ENCODE measurements around the gene BLNK.

DNA sequence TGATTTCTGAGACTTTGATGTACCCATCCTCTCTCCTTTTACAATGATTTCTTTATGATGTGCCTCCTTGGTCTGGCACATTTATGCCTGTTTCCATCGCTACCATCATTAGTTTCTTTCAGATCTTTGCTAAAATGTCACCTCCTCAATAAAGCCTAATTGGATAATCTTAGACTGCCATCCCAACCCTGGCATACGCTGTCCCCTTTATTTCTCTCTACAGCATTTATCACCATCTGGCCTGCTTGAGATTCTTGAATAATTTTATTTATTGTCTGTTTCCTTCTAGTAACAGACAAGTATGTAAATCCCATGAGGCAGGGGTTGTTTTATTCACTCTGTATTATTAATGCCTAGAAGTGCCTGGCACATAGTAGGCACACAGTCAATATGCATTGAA lies 26.1 kb upstream of the BLNK start:
- TF ChIP-seq, protein P1, sequence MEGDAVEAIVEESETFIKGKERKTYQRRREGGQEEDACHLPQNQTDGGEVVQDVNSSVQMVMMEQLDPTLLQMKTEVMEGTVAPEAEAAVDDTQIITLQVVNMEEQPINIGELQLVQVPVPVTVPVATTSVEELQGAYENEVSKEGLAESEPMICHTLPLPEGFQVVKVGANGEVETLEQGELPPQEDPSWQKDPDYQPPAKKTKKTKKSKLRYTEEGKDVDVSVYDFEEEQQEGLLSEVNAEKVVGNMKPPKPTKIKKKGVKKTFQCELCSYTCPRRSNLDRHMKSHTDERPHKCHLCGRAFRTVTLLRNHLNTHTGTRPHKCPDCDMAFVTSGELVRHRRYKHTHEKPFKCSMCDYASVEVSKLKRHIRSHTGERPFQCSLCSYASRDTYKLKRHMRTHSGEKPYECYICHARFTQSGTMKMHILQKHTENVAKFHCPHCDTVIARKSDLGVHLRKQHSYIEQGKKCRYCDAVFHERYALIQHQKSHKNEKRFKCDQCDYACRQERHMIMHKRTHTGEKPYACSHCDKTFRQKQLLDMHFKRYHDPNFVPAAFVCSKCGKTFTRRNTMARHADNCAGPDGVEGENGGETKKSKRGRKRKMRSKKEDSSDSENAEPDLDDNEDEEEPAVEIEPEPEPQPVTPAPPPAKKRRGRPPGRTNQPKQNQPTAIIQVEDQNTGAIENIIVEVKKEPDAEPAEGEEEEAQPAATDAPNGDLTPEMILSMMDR (IDR thresholded peaks at IDR 0.05): no peak
- TF ChIP-seq EP300 (IDR thresholded peaks at IDR 0.05): no peak
- no peak for TF ChIP-seq POLR2A (IDR thresholded peaks at IDR 0.05)
- TF ChIP-seq POLR2AphosphoS5 (IDR thresholded peaks at IDR 0.05): no peak
